ENCODE results near the gene ZNF681.
"Not testable (repeated sequence)": the region's sequence is repeated elsewhere in the genome, so short reads cannot be mapped to it uniquely, and the experiment has no call there.

ZNF681 gene

DNA sequence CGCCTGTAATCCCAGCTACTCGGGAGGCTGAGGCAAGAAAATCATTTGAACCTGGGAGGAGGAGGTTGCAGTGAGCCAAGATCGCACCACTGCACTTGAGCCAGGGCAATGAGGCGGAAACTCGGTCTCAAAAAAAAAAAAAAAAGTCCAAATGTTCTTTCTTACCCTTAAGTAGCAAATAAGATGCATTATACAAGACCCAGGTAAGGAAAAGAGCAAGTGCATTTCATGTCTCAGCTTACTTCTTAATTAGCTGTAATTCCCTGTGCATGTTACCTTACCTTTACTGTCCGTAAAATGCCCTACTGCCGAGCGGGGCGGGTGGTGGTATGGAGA, 3.8 kb upstream of the ZNF681 start:
- CTCF ChIA-PET = no interaction called here
- TF ChIP-seq, protein P1, sequence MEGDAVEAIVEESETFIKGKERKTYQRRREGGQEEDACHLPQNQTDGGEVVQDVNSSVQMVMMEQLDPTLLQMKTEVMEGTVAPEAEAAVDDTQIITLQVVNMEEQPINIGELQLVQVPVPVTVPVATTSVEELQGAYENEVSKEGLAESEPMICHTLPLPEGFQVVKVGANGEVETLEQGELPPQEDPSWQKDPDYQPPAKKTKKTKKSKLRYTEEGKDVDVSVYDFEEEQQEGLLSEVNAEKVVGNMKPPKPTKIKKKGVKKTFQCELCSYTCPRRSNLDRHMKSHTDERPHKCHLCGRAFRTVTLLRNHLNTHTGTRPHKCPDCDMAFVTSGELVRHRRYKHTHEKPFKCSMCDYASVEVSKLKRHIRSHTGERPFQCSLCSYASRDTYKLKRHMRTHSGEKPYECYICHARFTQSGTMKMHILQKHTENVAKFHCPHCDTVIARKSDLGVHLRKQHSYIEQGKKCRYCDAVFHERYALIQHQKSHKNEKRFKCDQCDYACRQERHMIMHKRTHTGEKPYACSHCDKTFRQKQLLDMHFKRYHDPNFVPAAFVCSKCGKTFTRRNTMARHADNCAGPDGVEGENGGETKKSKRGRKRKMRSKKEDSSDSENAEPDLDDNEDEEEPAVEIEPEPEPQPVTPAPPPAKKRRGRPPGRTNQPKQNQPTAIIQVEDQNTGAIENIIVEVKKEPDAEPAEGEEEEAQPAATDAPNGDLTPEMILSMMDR (IDR thresholded peaks at IDR 0.05; ENCODE audit: insufficient read depth, low read length, missing control alignments) = no peak
- DNase-seq (ENCODE audit: low read depth, low spot score) = no peak
- peak overlapping the region; percentile 26 for H3K4me3 ChIP-seq (ENCODE audit: low read depth, low read length)
- POLR2A ChIA-PET = no interaction called here

DNA sequence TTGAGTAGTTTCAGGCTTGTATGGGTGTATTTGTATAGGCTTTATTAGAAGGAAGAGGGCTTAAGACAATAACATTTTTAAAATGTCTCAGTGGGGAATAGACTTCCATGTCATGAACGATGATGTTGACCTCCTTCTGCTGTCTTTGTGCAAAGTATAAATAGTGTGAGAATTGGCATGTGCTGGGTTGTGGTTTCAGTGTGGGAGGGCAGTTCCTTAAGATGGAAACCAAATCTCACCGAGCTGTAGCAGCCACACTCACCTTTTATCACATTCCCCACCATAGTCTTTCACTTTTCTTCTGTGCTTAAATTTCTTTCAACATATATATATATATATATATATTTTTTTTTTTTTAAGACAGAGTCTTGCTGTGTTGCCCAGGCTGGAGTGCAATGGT, 1.6 kb upstream of the ZNF681 start:
- H3K4me3 ChIP-seq (ENCODE audit: low read depth, low read length); POLR2A ChIA-PET; DNase-seq (ENCODE audit: low read depth, low spot score); CTCF ChIA-PET: not testable (repeated sequence)

GRCh38 chr19:23743633-23744232, 15.0 kb downstream of the ZNF681 start:
- H3K4me3 ChIP-seq (ENCODE audit: low read depth, low read length); CTCF ChIA-PET; POLR2A ChIA-PET; DNase-seq (ENCODE audit: low read depth, low spot score): not testable (repeated sequence)

GRCh38 chr19:23730729-23731465, 27.8 kb downstream of the ZNF681 start:
- POLR2A ChIA-PET; CTCF ChIA-PET; DNase-seq (ENCODE audit: low read depth, low spot score); H3K4me3 ChIP-seq (ENCODE audit: low read depth, low read length): not testable (repeated sequence)

- H3K4me3 ChIP-seq (ENCODE audit: low read depth, low read length); POLR2A ChIA-PET; CTCF ChIA-PET; DNase-seq (ENCODE audit: low read depth, low spot score): not testable (repeated sequence)
Measured at GRCh38 chr19:23724161-23724560, 34.5 kb downstream of the ZNF681 start.

GRCh38 chr19:23718802-23719201, 39.9 kb downstream of the ZNF681 start:
- ChIA-PET CTCF (no interaction called here), POLR2A (no interaction called here)
- TF ChIP-seq, protein P1 (IDR thresholded peaks at IDR 0.05; ENCODE audit: insufficient read depth, low read length, missing control alignments) = no peak
- no peak overlapping the region for H3K4me3 ChIP-seq (ENCODE audit: low read depth, low read length)
- DNase-seq (ENCODE audit: low read depth, low spot score) = no peak

- TF ChIP-seq, protein P1 (IDR thresholded peaks at IDR 0.05; ENCODE audit: insufficient read depth, low read length, missing control alignments) = no peak
- no peak for DNase-seq (ENCODE audit: low read depth, low spot score)
- ChIA-PET POLR2A (no interaction called here), CTCF (no interaction called here)
- H3K4me3 ChIP-seq (ENCODE audit: low read depth, low read length) = no peak overlapping the region
Measured at GRCh38 chr19:23716792-23717191, 41.9 kb downstream of the ZNF681 start.

GRCh38 chr19:23709347-23709746, 49.3 kb downstream of the ZNF681 start:
- no peak overlapping the region for H3K4me3 ChIP-seq (ENCODE audit: low read depth, low read length)
- ChIA-PET CTCF (no interaction called here), POLR2A (no interaction called here)
- no peak for DNase-seq (ENCODE audit: low read depth, low spot score)
- TF ChIP-seq, protein P1 (IDR thresholded peaks at IDR 0.05; ENCODE audit: insufficient read depth, low read length, missing control alignments) = no peak
